Uterus (tissue), 2 donors: ENCODE measurements around the gene HDAC8.

Experiments
- CTCF ChIP-seq, 4 experiments: fragments of 200-600 bp in 2 of 4; fragments of 450-650 bp in 2 of 4; sonication (generic) in 2 of 4; IDR thresholded peaks; one replicate each; pipeline ENCODE4 v1.5.1; 2016 to 2019; ENCODE audit warnings: antibody characterized with exemption in 4 of 4, mild to moderate bottlenecking in 2 of 4, moderate library complexity in 1 of 4
- POLR2A ChIP-seq, 2 donors: fragments of 450-650 bp; IDR thresholded peaks; one replicate each; pipeline ENCODE4 v1.6.1; 2016; ENCODE audit warnings: antibody characterized with exemption in 2 of 2, mild to moderate bottlenecking in 1 of 2, moderate library complexity in 1 of 2

GRCh38 chrX:72478853-72479252 lies 93.8 kb downstream of the HDAC8 start:
- TF ChIP-seq CTCF (IDR thresholded peaks at IDR 0.05) (no peak), POLR2A (IDR thresholded peaks at IDR 0.05) (no peak)
